Measurements from ENCODE around the gene SMIM35. TPM values are rescaled to one million over a fixed set of nuclear protein-coding genes. Genes with fewer than 3 reads are reported as not detected.

The SMIM35 gene
- total and polyA plus RNA-seq, 2 of the 4 experiments (the other 2 are of a cell fraction): not detected

DNA sequence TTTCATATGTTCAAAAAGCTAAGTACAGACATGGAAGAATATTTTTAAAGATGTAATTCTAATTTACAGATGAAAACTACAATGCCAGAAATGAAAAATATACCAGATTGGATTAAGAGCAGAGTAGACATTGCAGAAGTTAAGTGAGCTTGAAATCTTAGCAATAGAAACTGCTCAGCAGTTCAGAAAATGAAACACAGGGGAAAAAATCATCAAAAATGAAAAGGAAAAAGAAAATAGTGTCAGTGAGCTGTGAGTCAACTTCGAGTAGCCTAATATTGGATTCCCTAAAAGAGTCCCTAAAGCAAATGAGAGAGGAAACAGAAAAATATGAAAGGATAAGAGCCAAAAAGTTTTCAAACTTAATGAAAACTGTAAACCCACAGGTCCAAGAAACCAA, 126.4 kb downstream of the SMIM35 start:
- Histone ChIP-seq H2BK120ac (ENCODE audit: low read depth, low read length) (no peak overlapping the region), H3K36me3 (ENCODE audit: control insufficient read depth, insufficient read depth, low read length) (no peaks in the 10 kb centered on the region), H2BK5ac (ENCODE audit: low read depth, low read length, poor library complexity, severe bottlenecking) (no peak overlapping the region), H2AK9ac (replicated peaks; ENCODE audit: low read depth, low read length, poor library complexity) (no peak overlapping the region), H3K56ac (ENCODE audit: extremely low read depth, insufficient read depth, low read length) (no peak overlapping the region), H3K9me3 (ENCODE audit: control insufficient read depth, insufficient read depth, low read length) (no peaks in the 10 kb centered on the region), H3K23ac (ENCODE audit: low read depth, low read length) (no peak overlapping the region), H3K4ac (ENCODE audit: low read depth, low read length) (no peak overlapping the region), H2BK15ac (ENCODE audit: low read depth, low read length) (no peak overlapping the region), H2AK5ac (ENCODE audit: low read depth, low read length) (no peak overlapping the region), H3K4me1 (ENCODE audit: control insufficient read depth, insufficient read depth, low read length) (no peaks in the 10 kb centered on the region), H3K27ac (ENCODE audit: insufficient read depth, low read length) (no peak overlapping the region), H3K14ac (replicated peaks; ENCODE audit: low read depth, low read length) (no peak overlapping the region), H3K18ac (ENCODE audit: low read depth, low read length) (no peak overlapping the region), H3K4me2 (ENCODE audit: low read depth, low read length) (no peak overlapping the region), H4K20me1 (ENCODE audit: insufficient read depth, low read length) (no peaks in the 10 kb centered on the region), H4K5ac (ENCODE audit: low read depth, low read length) (no peak overlapping the region), H3K9ac (ENCODE audit: low read depth, low read length) (no peak overlapping the region), H3K4me3 (ENCODE audit: insufficient read depth, low read depth, low read length) (no peak overlapping the region), H2AFZ (replicated peaks; ENCODE audit: low read length, poor library complexity) (no peak overlapping the region), H3K27me3 (ENCODE audit: control insufficient read depth, insufficient read depth, low read length) (peaks cover 2% of the 10 kb centered on the region; the same call in 1 of the 2 replicates), H3K79me1 (ENCODE audit: low read depth in 1 of 2, low read length in 2 of 2) (no peaks in the 10 kb centered on the region), H4K91ac (ENCODE audit: insufficient read depth, low read depth, low read length) (no peak overlapping the region), H3K9me1 (ENCODE audit: insufficient read depth, low read length) (no peaks in the 10 kb centered on the region), H4K8ac (ENCODE audit: low read depth in 2 of 2, low read length in 2 of 2) (no peak overlapping the region), H2BK20ac (ENCODE audit: low read depth, low read length) (no peak overlapping the region)
- dilution Hi-C loops (cut with HindIII; ENCODE audit: low sequenced_read_pairs, unreplicated experiment): no loop called here
- DNase-seq (no peak), ATAC-seq (ENCODE audit: low read depth) (no peak)
- CTCF ChIA-PET: interaction anchor here (0.9 to 1.5 kb wide), 2 partner anchors 10 to 153 kb away, joined by 4 read pairs; no protein-coding TSS in a partner anchor
- in situ Hi-C loops (cut with MboI; ENCODE audit: low sequenced_read_pairs): no loop called here
- no peak for TF ChIP-seq POLR2A (IDR thresholded peaks at IDR 0.05; ENCODE audit: low read depth, low read length)
- TF ChIP-seq, protein P1, sequence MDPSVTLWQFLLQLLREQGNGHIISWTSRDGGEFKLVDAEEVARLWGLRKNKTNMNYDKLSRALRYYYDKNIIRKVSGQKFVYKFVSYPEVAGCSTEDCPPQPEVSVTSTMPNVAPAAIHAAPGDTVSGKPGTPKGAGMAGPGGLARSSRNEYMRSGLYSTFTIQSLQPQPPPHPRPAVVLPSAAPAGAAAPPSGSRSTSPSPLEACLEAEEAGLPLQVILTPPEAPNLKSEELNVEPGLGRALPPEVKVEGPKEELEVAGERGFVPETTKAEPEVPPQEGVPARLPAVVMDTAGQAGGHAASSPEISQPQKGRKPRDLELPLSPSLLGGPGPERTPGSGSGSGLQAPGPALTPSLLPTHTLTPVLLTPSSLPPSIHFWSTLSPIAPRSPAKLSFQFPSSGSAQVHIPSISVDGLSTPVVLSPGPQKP (IDR thresholded peaks at IDR 0.05; ENCODE audit: borderline replicate concordance, low read depth, low read length): no peak
- TF ChIP-seq CEBPB (IDR thresholded peaks at IDR 0.05; ENCODE audit: low read depth, low read length): no peak
- TF ChIP-seq USF2 (IDR thresholded peaks at IDR 0.05; ENCODE audit: low read depth, low read length): no peak
- no peak for TF ChIP-seq BHLHE40 (IDR thresholded peaks at IDR 0.05; ENCODE audit: low read depth, low read length)
- no peak for TF ChIP-seq MXI1 (IDR thresholded peaks at IDR 0.05; ENCODE audit: borderline replicate concordance, low read depth, low read length)
- no peak for TF ChIP-seq RAD21 (IDR thresholded peaks at IDR 0.05; ENCODE audit: low read length)
- no peak for TF ChIP-seq NFE2L2 (IDR thresholded peaks at IDR 0.05; ENCODE audit: low read depth, low read length)
- no peak for TF ChIP-seq MAZ (IDR thresholded peaks at IDR 0.05; ENCODE audit: borderline replicate concordance, low read depth, low read length)
- TF ChIP-seq FOS (IDR thresholded peaks at IDR 0.05; ENCODE audit: low read depth, low read length): no peak
- TF ChIP-seq, protein P2, sequence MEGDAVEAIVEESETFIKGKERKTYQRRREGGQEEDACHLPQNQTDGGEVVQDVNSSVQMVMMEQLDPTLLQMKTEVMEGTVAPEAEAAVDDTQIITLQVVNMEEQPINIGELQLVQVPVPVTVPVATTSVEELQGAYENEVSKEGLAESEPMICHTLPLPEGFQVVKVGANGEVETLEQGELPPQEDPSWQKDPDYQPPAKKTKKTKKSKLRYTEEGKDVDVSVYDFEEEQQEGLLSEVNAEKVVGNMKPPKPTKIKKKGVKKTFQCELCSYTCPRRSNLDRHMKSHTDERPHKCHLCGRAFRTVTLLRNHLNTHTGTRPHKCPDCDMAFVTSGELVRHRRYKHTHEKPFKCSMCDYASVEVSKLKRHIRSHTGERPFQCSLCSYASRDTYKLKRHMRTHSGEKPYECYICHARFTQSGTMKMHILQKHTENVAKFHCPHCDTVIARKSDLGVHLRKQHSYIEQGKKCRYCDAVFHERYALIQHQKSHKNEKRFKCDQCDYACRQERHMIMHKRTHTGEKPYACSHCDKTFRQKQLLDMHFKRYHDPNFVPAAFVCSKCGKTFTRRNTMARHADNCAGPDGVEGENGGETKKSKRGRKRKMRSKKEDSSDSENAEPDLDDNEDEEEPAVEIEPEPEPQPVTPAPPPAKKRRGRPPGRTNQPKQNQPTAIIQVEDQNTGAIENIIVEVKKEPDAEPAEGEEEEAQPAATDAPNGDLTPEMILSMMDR (conservative IDR thresholded peaks at IDR 0.05; ENCODE audit: low read depth, low read length): no peak
- no peak for TF ChIP-seq CHD1 (IDR thresholded peaks at IDR 0.05; ENCODE audit: low read depth, low read length)
- no peak for TF ChIP-seq RCOR1 (IDR thresholded peaks at IDR 0.05; ENCODE audit: insufficient replicate concordance, low read length)
- no peak for TF ChIP-seq MAFK (IDR thresholded peaks at IDR 0.05; ENCODE audit: low read depth, low read length)
- no peak for TF ChIP-seq RFX5 (IDR thresholded peaks at IDR 0.05; ENCODE audit: low read depth, low read length)
- no TSS peak for BruUV-seq (replicated peaks)
- POLR2A ChIA-PET (ENCODE audit: unreplicated experiment): no interaction called here
- intact Hi-C loops (cut with micrococcal nuclease): no loop called here
- no CpG with 5 or more reads among the region's 1 CpG for WGBS, 2 experiments (ENCODE audit: extremely low coverage in 2 of 2, insufficient read length in 1 of 2)
